GM12878 (cell line): ENCODE data around the gene OR6C75.

Source experiments
- BCL3 ChIP-seq: IDR thresholded peaks from 2 replicates; pipeline ENCODE4 v1.6.1; 2011; ENCODE audit warnings: borderline replicate concordance, low read depth, mild to moderate bottlenecking, moderate library complexity, low read length; ENCODE audit not compliant: insufficient read depth, poor library complexity, severe bottlenecking
- CBFB ChIP-seq: IDR thresholded peaks from 2 replicates; pipeline ENCODE4 v1.6.1; 2016; ENCODE audit warnings: antibody characterized with exemption, low read depth
- CTCF ChIP-seq, 3 experiments: IDR thresholded peaks in 2 of 3; conservative IDR thresholded peaks in 1 of 3; 2 replicates each; pipeline ENCODE4 v1.5.1; 2011; ENCODE audit warnings: low read depth in 3 of 3, low read length in 3 of 3, mild to moderate bottlenecking in 3 of 3, control low read depth in 2 of 3, moderate library complexity in 2 of 3, inconsistent platforms in 1 of 3, mixed read lengths in 1 of 3; ENCODE audit not compliant: control insufficient read depth in 2 of 3, insufficient read depth in 1 of 3; ENCODE audit errors: extremely low read depth in 1 of 3
- ELK1 ChIP-seq: IDR thresholded peaks from 2 replicates; pipeline ENCODE4 v1.6.1; 2012; ENCODE audit warnings: low read depth, low read length, improper control_type of control experiment
- EZH2 ChIP-seq: IDR thresholded peaks from 2 replicates; pipeline ENCODE4 v1.6.1; 2012; ENCODE audit warnings: low read depth, mild to moderate bottlenecking, control low read depth, inconsistent platforms, low read length, borderline replicate concordance; ENCODE audit not compliant: control insufficient read depth
- GABPA ChIP-seq: IDR thresholded peaks from 2 replicates; pipeline ENCODE4 v1.6.1; 2014; ENCODE audit warnings: antibody characterized with exemption, low read depth, mild to moderate bottlenecking, inconsistent platforms
- IRF4 ChIP-seq: IDR thresholded peaks from 2 replicates; pipeline ENCODE4 v1.6.1; 2011; ENCODE audit warnings: low read depth, low read length
- POLR2A ChIP-seq: IDR thresholded peaks from 2 replicates; pipeline ENCODE4 v1.6.1; 2011; ENCODE audit warnings: low read depth, mild to moderate bottlenecking, low read length
- RCOR1 ChIP-seq: conservative IDR thresholded peaks from 2 replicates; pipeline ENCODE4 v1.6.1; 2012; ENCODE audit warnings: low read depth, low read length, improper control_type of control experiment
- SIN3A ChIP-seq: IDR thresholded peaks from 2 replicates; pipeline ENCODE4 v1.6.1; 2012; ENCODE audit warnings: low read depth, low read length, improper control_type of control experiment
- TAF1 ChIP-seq: IDR thresholded peaks from 2 replicates; pipeline ENCODE4 v1.6.1; 2011; ENCODE audit warnings: mild to moderate bottlenecking, low read depth, low read length, borderline replicate concordance
- ZNF217 ChIP-seq: fragments of 450-650 bp; IDR thresholded peaks from 2 replicates; pipeline ENCODE4 v1.6.1; 2017; ENCODE audit warnings: antibody characterized with exemption, mild to moderate bottlenecking

GRCh38 chr12:55400229-55400628 lies 37.5 kb downstream of the OR6C75 start, which contains the start of gene OR6C65:
- TF ChIP-seq ZNF217 (no peak), CTCF (IDR thresholded peaks at IDR 0.05 in 2 of 3, conservative IDR thresholded peaks at IDR 0.05 in 1 of 3; ENCODE audit: control insufficient read depth in 2 of 3, extremely low read depth in 1 of 3, insufficient read depth in 1 of 3, low read depth in 3 of 3, low read length in 3 of 3) (no peak), ELK1 (no peak), IRF4 (no peak), SIN3A (no peak), BCL3 (no peak), RCOR1 (no peak), POLR2A (no peak), CBFB (no peak), EZH2 (no peak), TAF1 (no peak), GABPA (no peak)
